ENCODE results near the gene SKA2. TPM values are rescaled to one million over a fixed set of nuclear protein-coding genes. Genes with fewer than 3 reads are reported as not detected.
"Not testable (repeated sequence)": the region's sequence is repeated elsewhere in the genome, so short reads cannot be mapped to it uniquely, and the experiment has no call there.

SKA2 gene
- total and polyA plus RNA-seq, 12 donors, result 11.7 to 45.8 (median 24.5) TPM

- Histone ChIP-seq H3K4me1 (replicated peaks in 1 of 2) (no peaks in the 10 kb centered on the region), H3K36me3 (replicated peaks in 1 of 2) (peaks cover 0 to 21% of the 10 kb centered on the region in 2 donors), H3K9me3 (replicated peaks in 1 of 3) (no peaks in the 10 kb centered on the region), H3K27ac (peak overlapping the region in 1 of 5 donors; percentile 61), H3K4me3 (no peak overlapping the region), H3K27me3 (no peaks in the 10 kb centered on the region)
- intact Hi-C loops (cut with DNase I), result no loop called here
- WGBS, 4 donors, result 62 to 78% (median 69%) methylated on average over 4 of the region's 4 CpGs
- DNase-seq, result no peak
- no peak for TF ChIP-seq POLR2A (IDR thresholded peaks at IDR 0.05)
- no peak for TF ChIP-seq CTCF (IDR thresholded peaks at IDR 0.05)
Observed at GRCh38 chr17:59093145-59093701, 61.8 kb downstream of the SKA2 start.

GRCh38 chr17:59090593-59090992 is 64.4 kb downstream of the SKA2 start:
- H3K27me3 ChIP-seq; H3K4me1 ChIP-seq (replicated peaks in 1 of 2); DNase-seq; H3K9me3 ChIP-seq (replicated peaks in 1 of 3); intact Hi-C loops (cut with DNase I); H3K4me3 ChIP-seq; H3K27ac ChIP-seq: not testable (repeated sequence)
- H3K36me3 ChIP-seq (replicated peaks in 1 of 2), result peaks cover 0 to 28% of the 10 kb centered on the region in 2 donors
- WGBS, 4 donors, result 85 to 90% (median 88%) methylated on average over 12 of the region's 12 CpGs

GRCh38 chr17:59084154-59084553 is 70.8 kb downstream of the SKA2 start:
- Histone ChIP-seq H3K9me3 (replicated peaks in 1 of 3) (no peaks in the 10 kb centered on the region), H3K4me1 (replicated peaks in 1 of 2) (no peaks in the 10 kb centered on the region), H3K27me3 (no peaks in the 10 kb centered on the region), H3K36me3 (replicated peaks in 1 of 2) (peaks cover 0 to 34% of the 10 kb centered on the region in 2 donors), H3K27ac (no peak overlapping the region), H3K4me3 (no peak overlapping the region)
- TF ChIP-seq POLR2A (IDR thresholded peaks at IDR 0.05), result no peak
- no peak for TF ChIP-seq CTCF (IDR thresholded peaks at IDR 0.05)
- intact Hi-C loops (cut with DNase I), result no loop called here
- 95 to 99% (median 98%) methylated on average over 4 of the region's 4 CpGs for WGBS, 4 donors
- DNase-seq, result no peak

GRCh38 chr17:59074494-59074893 is 80.5 kb downstream of the SKA2 start:
- TF ChIP-seq POLR2A (IDR thresholded peaks at IDR 0.05) (no peak), CTCF (IDR thresholded peaks at IDR 0.05) (no peak)

GRCh38 chr17:59073972-59074371 is 81.0 kb downstream of the SKA2 start:
- 95 to 100% (median 97%) methylated on average over 1 of the region's 1 CpG for WGBS, 4 donors

More at GRCh38 chr17:59074494-59074893, 80.5 kb downstream of the SKA2 start:
- no peak overlapping the region for H3K4me3 ChIP-seq
- peaks cover 0 to 51% of the 10 kb centered on the region in 2 donors for H3K36me3 ChIP-seq (replicated peaks in 1 of 2)
- no peaks in the 10 kb centered on the region for H3K4me1 ChIP-seq (replicated peaks in 1 of 2)
- no peak for DNase-seq
- no peaks in the 10 kb centered on the region for H3K9me3 ChIP-seq (replicated peaks in 1 of 3)
- intact Hi-C loops (cut with DNase I), result no loop called here
- H3K27ac ChIP-seq, result no peak overlapping the region
- no peaks in the 10 kb centered on the region for H3K27me3 ChIP-seq

More at GRCh38 chr17:59073972-59074371, 81.0 kb downstream of the SKA2 start:
- Histone ChIP-seq H3K27ac (no peak overlapping the region), H3K9me3 (replicated peaks in 1 of 3) (no peaks in the 10 kb centered on the region), H3K4me1 (replicated peaks in 1 of 2) (no peaks in the 10 kb centered on the region), H3K36me3 (replicated peaks in 1 of 2) (peaks cover 0 to 46% of the 10 kb centered on the region in 2 donors), H3K27me3 (no peaks in the 10 kb centered on the region), H3K4me3 (no peak overlapping the region)
- intact Hi-C loops (cut with DNase I), result no loop called here
- no peak for DNase-seq
- TF ChIP-seq CTCF (IDR thresholded peaks at IDR 0.05) (no peak), POLR2A (IDR thresholded peaks at IDR 0.05) (no peak)

Data from adrenal gland (tissue), 12 donors.